ENCODE data around the gene JOSD1.

- no peak for TF ChIP-seq CTCF (IDR thresholded peaks at IDR 0.05)
- TF ChIP-seq POLR2A (IDR thresholded peaks at IDR 0.05), result no peak
- no peak for TF ChIP-seq POLR2AphosphoS5 (IDR thresholded peaks at IDR 0.05)
These were observed 19.6 kb upstream of the JOSD1 start for GRCh38 chr22:38720350-38720749.

All from breast epithelium (tissue), 3 donors.